ENCODE data around the gene ARHGAP15.

The ARHGAP15 gene

GRCh38 chr2:143356736-143357446, 227.7 kb downstream of the ARHGAP15 start:
- Histone ChIP-seq H3K4me2 (ENCODE audit: low read depth, low read length) (no peak overlapping the region), H3K9me2 (replicated peaks; ENCODE audit: insufficient read depth, low read length) (no peaks in the 10 kb centered on the region), H3K27me3 (replicated peaks; ENCODE audit: insufficient read depth, low read length) (no peaks in the 10 kb centered on the region), H2AFZ (ENCODE audit: low read length) (no peak overlapping the region), H3K79me2 (ENCODE audit: low read length) (no peaks in the 10 kb centered on the region), H4K20me1 (ENCODE audit: insufficient read depth, low read length) (no peaks in the 10 kb centered on the region), H3K9ac (ENCODE audit: low read length) (no peak overlapping the region), H3K27ac (ENCODE audit: low read length) (no peak overlapping the region), H3F3A (ENCODE audit: insufficient read depth, low read length) (no peaks in the 10 kb centered on the region), H3K36me3 (replicated peaks; ENCODE audit: insufficient read depth, low read length) (no peaks in the 10 kb centered on the region), H3K4me3 (ENCODE audit: low read length) (no peak overlapping the region), H3K4me1 (ENCODE audit: low read length) (no peaks in the 10 kb centered on the region), H3K9me3 (replicated peaks; ENCODE audit: insufficient read depth, low read length) (no peaks in the 10 kb centered on the region)
- TF ChIP-seq EZH2phosphoT487 (IDR thresholded peaks at IDR 0.05; ENCODE audit: low read length), result no peak
- no peak for TF ChIP-seq CTCF (IDR thresholded peaks at IDR 0.05; ENCODE audit: low read length)
- TF ChIP-seq EZH2 (optimal IDR thresholded peaks at IDR 0.05; ENCODE audit: low read depth, low read length), result no peak
- no peak for DNase-seq

DNA sequence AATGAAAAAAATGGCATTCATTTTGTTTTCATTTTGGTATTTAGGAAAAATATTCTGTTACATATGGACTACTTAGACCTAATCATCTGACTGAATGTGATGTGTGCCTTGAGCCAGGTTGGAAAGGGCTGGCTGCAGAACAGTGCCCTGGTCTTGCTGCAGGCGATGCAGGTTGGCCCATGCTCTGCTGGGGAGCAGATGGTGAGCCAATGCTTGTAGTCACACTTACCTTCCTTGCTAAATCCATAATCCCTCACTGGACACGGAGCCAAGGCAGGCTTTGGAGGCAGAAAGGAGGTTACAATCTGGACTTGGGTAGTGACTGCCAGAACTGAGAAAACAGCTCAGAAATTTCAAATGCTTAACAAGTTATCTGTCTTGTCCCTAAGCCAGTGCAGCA, 228.7 kb downstream of the ARHGAP15 start:
- no peaks in the 10 kb centered on the region for H3K4me1 ChIP-seq (ENCODE audit: low read length)
- no peak overlapping the region for H3K4me3 ChIP-seq (ENCODE audit: low read length)
- TF ChIP-seq EZH2 (optimal IDR thresholded peaks at IDR 0.05; ENCODE audit: low read depth, low read length), result no peak
- TF ChIP-seq CTCF (IDR thresholded peaks at IDR 0.05; ENCODE audit: low read length), result no peak
- no peak for TF ChIP-seq EZH2phosphoT487 (IDR thresholded peaks at IDR 0.05; ENCODE audit: low read length)
- no peak overlapping the region for H3K27ac ChIP-seq (ENCODE audit: low read length)
- no peaks in the 10 kb centered on the region for H3K36me3 ChIP-seq (replicated peaks; ENCODE audit: insufficient read depth, low read length)
- no peak overlapping the region for H2AFZ ChIP-seq (ENCODE audit: low read length)
- no peak overlapping the region for H3K9ac ChIP-seq (ENCODE audit: low read length)
- H3K9me3 ChIP-seq (replicated peaks; ENCODE audit: insufficient read depth, low read length), result no peaks in the 10 kb centered on the region
- H3K79me2 ChIP-seq (ENCODE audit: low read length), result no peaks in the 10 kb centered on the region
- no peak overlapping the region for H3K4me2 ChIP-seq (ENCODE audit: low read depth, low read length)
- no peaks in the 10 kb centered on the region for H3K9me2 ChIP-seq (replicated peaks; ENCODE audit: insufficient read depth, low read length)
- H3K27me3 ChIP-seq (replicated peaks; ENCODE audit: insufficient read depth, low read length), result no peaks in the 10 kb centered on the region
- no peak for DNase-seq
- H4K20me1 ChIP-seq (ENCODE audit: insufficient read depth, low read length), result no peaks in the 10 kb centered on the region
- no peaks in the 10 kb centered on the region for H3F3A ChIP-seq (ENCODE audit: insufficient read depth, low read length)

GRCh38 chr2:143361346-143361745, 232.1 kb downstream of the ARHGAP15 start:
- no peak overlapping the region for H3K9ac ChIP-seq (ENCODE audit: low read length)
- no peaks in the 10 kb centered on the region for H3K79me2 ChIP-seq (ENCODE audit: low read length)
- H3K27me3 ChIP-seq (replicated peaks; ENCODE audit: insufficient read depth, low read length), result no peaks in the 10 kb centered on the region
- no peaks in the 10 kb centered on the region for H3K9me3 ChIP-seq (replicated peaks; ENCODE audit: insufficient read depth, low read length)
- no peak overlapping the region for H3K27ac ChIP-seq (ENCODE audit: low read length)
- H3K4me2 ChIP-seq (ENCODE audit: low read depth, low read length), result no peak overlapping the region
- H3K36me3 ChIP-seq (replicated peaks; ENCODE audit: insufficient read depth, low read length), result no peaks in the 10 kb centered on the region
- no peaks in the 10 kb centered on the region for H3F3A ChIP-seq (ENCODE audit: insufficient read depth, low read length)
- DNase-seq, result no peak
- H4K20me1 ChIP-seq (ENCODE audit: insufficient read depth, low read length), result no peaks in the 10 kb centered on the region
- no peak overlapping the region for H2AFZ ChIP-seq (ENCODE audit: low read length)
- H3K9me2 ChIP-seq (replicated peaks; ENCODE audit: insufficient read depth, low read length), result no peaks in the 10 kb centered on the region
- H3K4me1 ChIP-seq (ENCODE audit: low read length), result no peaks in the 10 kb centered on the region
- H3K4me3 ChIP-seq (ENCODE audit: low read length), result no peak overlapping the region
- TF ChIP-seq EZH2phosphoT487 (IDR thresholded peaks at IDR 0.05; ENCODE audit: low read length) (no peak), CTCF (IDR thresholded peaks at IDR 0.05; ENCODE audit: low read length) (no peak), EZH2 (optimal IDR thresholded peaks at IDR 0.05; ENCODE audit: low read depth, low read length) (no peak)

Data from MM.1S (cell line).